Epithelial cell of esophagus (primary cell): ENCODE results near the gene SEPTIN11.
A peak's percentile ranks its signal among the peaks of the same experiment; 100 is the strongest.

Experiments used
- DNase-seq: peaks from one replicate; pipeline ENCODE4 v3.0.0; 2010; ENCODE audit warnings: low read depth
- H3K4me3 ChIP-seq: 2 replicates; pipeline ENCODE4 v1.5.1; 2011; ENCODE audit warnings: mild to moderate bottlenecking, low read length, control low read depth
- TF ChIP-seq, protein P1 (sequence below): IDR thresholded peaks from 2 replicates; pipeline ENCODE4 v1.5.1; 2011; ENCODE audit warnings: low read depth, mild to moderate bottlenecking, low read length, control low read depth, inconsistent platforms; ENCODE audit not compliant: insufficient read depth; ENCODE audit errors: missing control alignments

The SEPTIN11 gene

DNA sequence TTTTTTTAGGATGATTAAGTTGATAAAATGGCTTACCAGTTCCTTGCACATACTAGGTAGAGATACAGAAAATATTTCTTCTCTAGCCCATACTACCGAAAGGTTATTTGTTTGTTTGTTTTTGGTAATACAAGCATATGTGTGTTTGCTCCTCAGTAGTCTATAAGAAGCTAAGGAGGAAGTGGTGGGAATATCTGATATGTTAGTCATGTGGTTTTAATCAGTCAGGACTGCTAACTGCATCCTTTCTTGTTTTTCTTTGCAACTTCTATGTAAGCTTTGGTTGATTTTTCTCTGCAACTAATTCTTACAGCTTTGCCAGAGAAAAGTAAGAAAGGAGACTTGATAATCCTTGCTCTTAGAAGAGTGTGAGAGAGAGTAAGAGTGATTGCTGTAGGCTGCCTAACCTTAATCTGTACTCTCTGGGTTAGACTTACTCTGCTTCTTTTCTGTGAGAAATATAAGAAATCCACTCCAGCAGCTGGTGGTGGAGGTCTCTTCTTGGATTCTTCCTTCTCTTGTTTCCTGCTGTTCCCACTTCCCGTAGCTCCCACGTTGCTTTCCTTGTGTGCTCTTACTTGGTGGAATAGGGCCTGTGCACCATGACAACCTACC lies 28.3 kb downstream of the SEPTIN11 start:
- TF ChIP-seq, protein P1, sequence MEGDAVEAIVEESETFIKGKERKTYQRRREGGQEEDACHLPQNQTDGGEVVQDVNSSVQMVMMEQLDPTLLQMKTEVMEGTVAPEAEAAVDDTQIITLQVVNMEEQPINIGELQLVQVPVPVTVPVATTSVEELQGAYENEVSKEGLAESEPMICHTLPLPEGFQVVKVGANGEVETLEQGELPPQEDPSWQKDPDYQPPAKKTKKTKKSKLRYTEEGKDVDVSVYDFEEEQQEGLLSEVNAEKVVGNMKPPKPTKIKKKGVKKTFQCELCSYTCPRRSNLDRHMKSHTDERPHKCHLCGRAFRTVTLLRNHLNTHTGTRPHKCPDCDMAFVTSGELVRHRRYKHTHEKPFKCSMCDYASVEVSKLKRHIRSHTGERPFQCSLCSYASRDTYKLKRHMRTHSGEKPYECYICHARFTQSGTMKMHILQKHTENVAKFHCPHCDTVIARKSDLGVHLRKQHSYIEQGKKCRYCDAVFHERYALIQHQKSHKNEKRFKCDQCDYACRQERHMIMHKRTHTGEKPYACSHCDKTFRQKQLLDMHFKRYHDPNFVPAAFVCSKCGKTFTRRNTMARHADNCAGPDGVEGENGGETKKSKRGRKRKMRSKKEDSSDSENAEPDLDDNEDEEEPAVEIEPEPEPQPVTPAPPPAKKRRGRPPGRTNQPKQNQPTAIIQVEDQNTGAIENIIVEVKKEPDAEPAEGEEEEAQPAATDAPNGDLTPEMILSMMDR, result no peak
- DNase-seq, result peak; percentile 61
- no peak overlapping the region for H3K4me3 ChIP-seq

- TF ChIP-seq, protein P1, result no peak
- no peak for DNase-seq
- H3K4me3 ChIP-seq, result no peak overlapping the region
Measured at GRCh38 chr4:76979236-76979635, 29.7 kb downstream of the SEPTIN11 start.

GRCh38 chr4:76980261-76980660 lies 30.7 kb downstream of the SEPTIN11 start:
- DNase-seq, result no peak
- H3K4me3 ChIP-seq, result no peak overlapping the region
- TF ChIP-seq, protein P1, result no peak

- TF ChIP-seq, protein P1, result no peak
- DNase-seq, result no peak
- no peak overlapping the region for H3K4me3 ChIP-seq
Measured at GRCh38 chr4:76981644-76982043, 32.1 kb downstream of the SEPTIN11 start.

- TF ChIP-seq, protein P1, result peak; percentile 4
- no peak for DNase-seq
- no peak overlapping the region for H3K4me3 ChIP-seq
Measured at GRCh38 chr4:76982638-76983584, 33.4 kb downstream of the SEPTIN11 start.

DNA sequence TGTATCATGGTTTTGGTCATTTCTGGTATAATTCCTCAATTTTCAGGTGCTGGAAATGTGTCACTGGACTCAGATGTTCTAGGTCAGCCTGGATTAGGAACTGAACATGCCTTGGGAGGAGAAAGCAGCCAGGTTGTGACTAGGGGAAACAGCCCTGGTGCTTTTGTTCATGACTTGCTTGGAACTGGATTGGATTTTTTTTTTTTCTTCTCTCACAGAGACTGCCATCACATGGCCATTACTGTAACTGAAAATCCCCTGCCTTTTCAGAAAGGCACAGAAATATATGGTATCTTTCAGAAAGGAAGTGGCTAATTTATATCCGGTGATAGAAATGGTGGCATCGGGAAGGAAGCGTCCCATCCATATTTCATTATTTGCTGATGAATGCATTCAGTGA lies 34.6 kb downstream of the SEPTIN11 start:
- no peak overlapping the region for H3K4me3 ChIP-seq
- TF ChIP-seq, protein P1, result peak; percentile 44
- DNase-seq, result peak; percentile 30

- DNase-seq, result peak; percentile 86
- no peak overlapping the region for H3K4me3 ChIP-seq
Measured at GRCh38 chr4:76984788-76985211, 35.2 kb downstream of the SEPTIN11 start.

More at GRCh38 chr4:76984788-76985211, 35.2 kb downstream of the SEPTIN11 start:
- TF ChIP-seq, protein P1, result no peak
